SK-N-SH treated with all-trans-retinoic acid at 6 μM for 48 hours (cell line): ENCODE results near the gene EIF4E.
A peak's percentile ranks its signal among the peaks of the same experiment; 100 is the strongest.

Experiments used
- ATAC-seq: fragments of 200-7000 bp; cut with Tn5 transposase; 3 replicates; pipeline ENCODE4 v1.9.1; 2020; ENCODE audit warnings: mild to moderate bottlenecking, moderate library complexity
- BACH2 ChIP-seq: fragments of 250-450 bp; sonication (Bioruptor Pico); IDR thresholded peaks from 2 replicates; pipeline ENCODE4 v1.9.0; 2021; ENCODE audit warnings: mild to moderate bottlenecking, borderline replicate concordance
- CSDC2 ChIP-seq: fragments of 250-450 bp; sonication (Bioruptor Pico); IDR thresholded peaks from 2 replicates; pipeline ENCODE4 v1.5.0; 2020; ENCODE audit warnings: mild to moderate bottlenecking, moderate library complexity
- CSRNP3 ChIP-seq: fragments of 250-450 bp; sonication (Bioruptor Pico); IDR thresholded peaks from 2 replicates; pipeline ENCODE4 v1.5.1; 2021; ENCODE audit warnings: mild to moderate bottlenecking, moderate library complexity
- ESRRG ChIP-seq: fragments of 250-450 bp; sonication (Bioruptor Pico); IDR thresholded peaks from 2 replicates; pipeline ENCODE4 v1.6.1; 2021; ENCODE audit warnings: mild to moderate bottlenecking
- GLIS3 ChIP-seq: fragments of 250-450 bp; sonication (Bioruptor Pico); IDR thresholded peaks from 2 replicates; pipeline ENCODE4 v1.5.0; 2020; ENCODE audit warnings: mild to moderate bottlenecking, moderate library complexity
- ISL1 ChIP-seq: fragments of 250-450 bp; sonication (Bioruptor Pico); IDR thresholded peaks from 2 replicates; pipeline ENCODE4 v2.1.2; 2022; ENCODE audit warnings: mild to moderate bottlenecking, moderate library complexity
- PATZ1 ChIP-seq: fragments of 250-450 bp; sonication (Bioruptor Pico); IDR thresholded peaks from 2 replicates; pipeline ENCODE4 v1.8.0; 2020; ENCODE audit warnings: mild to moderate bottlenecking, moderate library complexity, borderline replicate concordance
- POU6F1 ChIP-seq: fragments of 250-450 bp; sonication (Bioruptor Pico); IDR thresholded peaks from 2 replicates; pipeline ENCODE4 v1.8.0; 2021; ENCODE audit warnings: low read depth, mild to moderate bottlenecking, moderate library complexity, borderline replicate concordance
- RARB ChIP-seq: fragments of 250-450 bp; sonication (Bioruptor Pico); IDR thresholded peaks from 2 replicates; pipeline ENCODE4 v1.8.0; 2021; ENCODE audit warnings: mild to moderate bottlenecking, moderate library complexity
- SNAI2 ChIP-seq: fragments of 250-450 bp; sonication (Bioruptor Pico); IDR thresholded peaks from 2 replicates; pipeline ENCODE4 v1.5.0; 2020; ENCODE audit warnings: mild to moderate bottlenecking, moderate library complexity
- TCF4 ChIP-seq: fragments of 250-450 bp; sonication (Bioruptor Pico); IDR thresholded peaks from 2 replicates; pipeline ENCODE4 v1.8.0; 2021; ENCODE audit warnings: mild to moderate bottlenecking, moderate library complexity, borderline replicate concordance
- TOX ChIP-seq: fragments of 250-450 bp; sonication (Bioruptor Pico); IDR thresholded peaks from 2 replicates; pipeline ENCODE4 v1.8.0; 2021; ENCODE audit warnings: mild to moderate bottlenecking, moderate library complexity, borderline replicate concordance
- TSHZ2 ChIP-seq: fragments of 250-450 bp; sonication (Bioruptor Pico); IDR thresholded peaks from 2 replicates; pipeline ENCODE4 v1.5.0; 2020; ENCODE audit warnings: mild to moderate bottlenecking, moderate library complexity
- ZFP3 ChIP-seq: fragments of 250-450 bp; sonication (Bioruptor Pico); IDR thresholded peaks from 2 replicates; pipeline ENCODE4 v1.5.0; 2020; ENCODE audit warnings: mild to moderate bottlenecking, moderate library complexity
- ZNF565 ChIP-seq: fragments of 450-650 bp; formaldehyde crosslinking; conservative IDR thresholded peaks from 2 replicates; pipeline ENCODE4 v1.5.0; 2020; ENCODE audit warnings: low read depth, mild to moderate bottlenecking, moderate library complexity
- ZNF70 ChIP-seq: fragments of 450-650 bp; formaldehyde crosslinking; IDR thresholded peaks from 2 replicates; pipeline ENCODE4 v1.5.0; 2020; ENCODE audit warnings: mild to moderate bottlenecking, moderate library complexity
- ZNF8 ChIP-seq: fragments of 450-650 bp; formaldehyde crosslinking; IDR thresholded peaks from 2 replicates; pipeline ENCODE4 v1.5.0; 2020; ENCODE audit warnings: mild to moderate bottlenecking, moderate library complexity

EIF4E gene

GRCh38 chr4:98928505-98929340 lies at the start of gene EIF4E:
Gene EIF4E, minus strand, starts transcription at chr4:98929133. Its CDS starts 21 bp downstream, at chr4:98929112.
- peak; percentile 85 for ATAC-seq
- TF ChIP-seq TOX (CRISPR knock-in tag) = no peak
- peak; percentile 99 for TF ChIP-seq PATZ1 (CRISPR knock-in tag)

GRCh38 chr4:98977557-98977956 lies 48.6 kb upstream of the EIF4E start:
- no peak for ATAC-seq
- TF ChIP-seq ISL1 (no peak), ZNF8 (no peak), CSRNP3 (no peak), ZFP3 (CRISPR knock-in tag) (no peak), TSHZ2 (CRISPR knock-in tag) (no peak), SNAI2 (CRISPR knock-in tag) (no peak), PATZ1 (CRISPR knock-in tag) (no peak), ESRRG (CRISPR knock-in tag) (no peak), POU6F1 (CRISPR knock-in tag) (no peak), TOX (CRISPR knock-in tag) (no peak), ZNF565 (CRISPR knock-in tag) (no peak), GLIS3 (no peak), CSDC2 (CRISPR knock-in tag) (no peak), RARB (CRISPR knock-in tag) (no peak), ZNF70 (CRISPR knock-in tag) (no peak), TCF4 (CRISPR knock-in tag) (no peak), BACH2 (CRISPR knock-in tag) (no peak)

GRCh38 chr4:98976716-98977115 lies 47.8 kb upstream of the EIF4E start:
- TF ChIP-seq ISL1 (peak; percentile 45; the same call in 1 of the 2 replicates), CSRNP3 (no peak), POU6F1 (CRISPR knock-in tag) (no peak)
- TF ChIP-seq, all 23 proteins: peak for 1
- ATAC-seq = peak; percentile 44; the same call in 2 of the 3 replicates
